Eye (tissue), 1 donor: ENCODE data around the gene ERC1.

ENCODE experiments used
- DNase-seq: peaks from one replicate; pipeline ENCODE4 v3.0.0-alpha.2; 2015

Gene ERC1

GRCh38 chr12:1500095-1500801 is 509.2 kb downstream of the ERC1 start:
- no peak for DNase-seq

- DNase-seq: no peak
These were observed 510.0 kb downstream of the ERC1 start for GRCh38 chr12:1501001-1501400.

DNA sequence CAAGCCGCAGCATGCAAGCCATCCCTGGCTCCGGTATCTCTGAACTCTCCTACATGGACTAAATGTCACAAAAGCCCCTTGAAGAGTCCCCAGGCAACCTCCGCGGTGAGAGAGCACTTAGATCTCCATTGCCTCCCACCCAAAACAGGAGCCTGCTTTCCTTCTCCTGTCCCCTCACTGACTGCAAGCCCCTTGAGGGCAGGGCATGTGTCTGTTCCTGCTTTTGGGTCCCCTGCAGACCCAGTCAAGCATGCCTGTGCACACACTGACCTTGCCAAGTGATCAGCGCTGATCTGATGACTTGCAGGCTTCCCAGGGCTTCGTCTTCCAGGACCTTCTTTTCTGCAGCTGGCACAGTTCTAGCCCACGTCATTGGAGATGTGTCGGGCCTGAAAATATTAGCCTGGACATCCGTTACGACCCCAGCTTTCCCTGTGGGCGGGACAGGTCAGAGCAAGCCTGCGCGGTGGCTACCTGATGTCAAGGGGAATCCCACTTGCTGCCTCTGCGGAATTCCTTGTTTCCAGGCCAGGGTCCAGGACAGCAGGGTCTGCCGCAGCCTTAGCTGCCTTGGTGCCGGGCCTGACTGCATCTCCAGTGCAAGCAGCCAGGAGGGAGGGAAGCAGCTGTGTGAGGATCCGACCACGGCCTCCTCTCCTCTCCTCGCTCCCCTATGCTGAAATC is 510.8 kb downstream of the ERC1 start:
- no peak for DNase-seq

GRCh38 chr12:1502379-1502720 is 511.3 kb downstream of the ERC1 start:
- peak; percentile 65 for DNase-seq

DNA sequence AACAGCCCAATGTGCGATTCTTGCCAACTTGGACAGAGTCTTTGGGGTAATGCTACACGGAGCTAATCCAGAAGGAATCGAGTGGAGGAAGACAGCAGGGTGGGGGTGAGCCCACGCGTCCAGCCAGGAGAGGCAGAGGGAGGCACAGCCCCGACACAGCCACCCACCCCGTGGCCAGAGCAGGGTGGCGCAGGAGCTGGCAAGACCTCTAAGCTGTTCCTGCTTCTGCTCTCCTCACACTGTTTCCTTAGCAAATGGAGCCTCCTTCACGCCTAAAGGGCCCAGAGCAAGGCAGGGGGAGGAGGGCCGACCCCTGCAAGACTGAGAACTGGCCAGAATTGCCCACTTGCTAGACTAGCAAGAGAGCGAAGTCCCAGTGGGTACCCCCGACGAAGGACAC is 511.8 kb downstream of the ERC1 start:
- DNase-seq: no peak

- no peak for DNase-seq
These were observed 512.3 kb downstream of the ERC1 start for GRCh38 chr12:1503281-1503711.

DNA sequence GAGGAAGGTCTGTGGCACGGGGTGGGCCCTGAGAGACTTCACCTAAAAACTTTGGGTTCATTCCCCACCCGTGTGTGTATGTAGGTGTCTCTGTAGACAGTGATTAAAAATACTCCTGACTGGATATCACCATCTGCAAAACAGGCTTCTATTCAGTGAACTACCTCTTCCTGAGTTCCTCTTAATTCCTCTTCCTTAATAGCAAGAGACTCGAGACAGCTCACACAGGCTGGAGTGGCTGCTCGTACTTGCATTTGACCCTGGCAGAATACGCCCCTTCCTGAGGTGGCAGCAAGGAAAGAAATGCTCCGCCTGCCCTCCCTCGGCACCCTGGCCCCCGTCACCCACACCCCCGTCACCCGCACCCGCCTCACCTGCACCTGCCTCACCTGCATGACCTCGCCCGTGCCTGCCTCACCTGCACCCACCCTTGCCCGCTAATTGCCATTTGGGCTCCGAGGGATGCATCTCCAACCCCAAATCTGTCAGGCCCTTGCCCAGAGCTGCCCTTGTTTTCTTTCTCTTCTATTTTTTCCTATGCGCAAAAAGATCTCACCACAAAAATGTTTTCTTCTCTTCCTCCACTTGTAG is 513.4 kb downstream of the ERC1 start:
- DNase-seq: no peak

DNA sequence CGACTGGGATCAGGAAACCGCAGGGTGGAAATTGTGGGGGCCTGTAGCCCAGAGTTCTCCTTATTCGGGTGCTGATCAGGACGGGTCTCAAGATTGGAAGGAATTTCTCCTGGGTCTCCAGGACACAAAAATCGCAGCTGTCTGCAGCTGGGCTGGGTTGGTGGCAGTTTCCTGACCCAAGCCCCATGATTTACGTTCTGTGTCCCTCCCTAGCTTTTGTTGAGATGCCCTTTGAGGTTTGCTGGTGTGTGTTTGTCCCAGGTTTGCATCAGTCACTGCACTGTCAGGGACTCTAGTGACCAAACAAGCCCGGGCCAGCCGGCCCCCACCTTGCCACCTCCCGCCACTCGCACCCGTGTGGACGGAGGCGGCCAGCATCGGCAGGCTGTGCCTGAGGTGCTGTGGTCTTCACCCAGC is 513.9 kb downstream of the ERC1 start:
- no peak for DNase-seq

- DNase-seq: no peak
These were observed 514.6 kb downstream of the ERC1 start for GRCh38 chr12:1505576-1505975.

- no peak for DNase-seq
These were observed 516.3 kb downstream of the ERC1 start for GRCh38 chr12:1507308-1507707.

GRCh38 chr12:1509413-1510052 is 518.5 kb downstream of the ERC1 start:
- peak; percentile 61 for DNase-seq

GRCh38 chr12:1510056-1510812 is 519.2 kb downstream of the ERC1 start:
- peak; percentile 47 for DNase-seq

GRCh38 chr12:1515010-1515409 is 524.0 kb downstream of the ERC1 start:
- DNase-seq: no peak

- DNase-seq: no peak
These were observed 524.4 kb downstream of the ERC1 start for GRCh38 chr12:1515428-1515827.

- DNase-seq: peak; percentile 59
These were observed 526.0 kb downstream of the ERC1 start for GRCh38 chr12:1517007-1517406.

GRCh38 chr12:1517734-1518525 is 526.9 kb downstream of the ERC1 start:
- DNase-seq: no peak

- peak; percentile 71 for DNase-seq
These were observed 527.8 kb downstream of the ERC1 start for GRCh38 chr12:1518591-1519516.

- no peak for DNase-seq
These were observed 528.6 kb downstream of the ERC1 start for GRCh38 chr12:1519642-1520041.

DNA sequence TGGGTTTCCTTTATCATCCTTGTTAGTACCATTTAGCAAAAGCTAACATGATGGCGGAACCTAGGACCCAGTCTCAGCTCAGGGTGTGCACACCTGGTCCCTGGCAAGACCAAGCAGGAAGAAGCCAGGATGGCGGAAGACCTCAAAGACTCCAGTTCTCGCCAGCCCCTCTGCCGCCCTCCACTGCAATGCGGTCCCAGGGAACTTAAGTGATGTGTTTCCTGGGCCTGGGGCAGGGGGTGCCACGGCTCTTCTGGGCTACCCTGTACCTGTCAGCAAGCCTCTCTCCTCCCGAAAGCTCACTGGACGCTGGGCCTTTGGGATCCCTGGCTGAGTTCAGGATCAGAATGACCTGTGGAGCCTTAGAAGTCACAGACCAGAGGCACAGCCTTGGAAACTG is 532.0 kb downstream of the ERC1 start:
- DNase-seq: no peak

GRCh38 chr12:1523558-1524050 is 532.6 kb downstream of the ERC1 start:
- DNase-seq: no peak

GRCh38 chr12:1525858-1526257 is 534.8 kb downstream of the ERC1 start:
- DNase-seq: no peak
